ENCODE measurements around the gene ZNF491. TPM values are rescaled to one million over a fixed set of nuclear protein-coding genes. Genes with fewer than 3 reads are reported as not detected.
"Not testable (repeated sequence)": the region's sequence is repeated elsewhere in the genome, so short reads cannot be mapped to it uniquely, and the experiment has no call there.

The ZNF491 gene
- total RNA-seq (under 1 TPM; 0.26 to 0.60 TPM), total RNA-seq (2.0 to 2.9 reads per million in 2 donors)

DNA sequence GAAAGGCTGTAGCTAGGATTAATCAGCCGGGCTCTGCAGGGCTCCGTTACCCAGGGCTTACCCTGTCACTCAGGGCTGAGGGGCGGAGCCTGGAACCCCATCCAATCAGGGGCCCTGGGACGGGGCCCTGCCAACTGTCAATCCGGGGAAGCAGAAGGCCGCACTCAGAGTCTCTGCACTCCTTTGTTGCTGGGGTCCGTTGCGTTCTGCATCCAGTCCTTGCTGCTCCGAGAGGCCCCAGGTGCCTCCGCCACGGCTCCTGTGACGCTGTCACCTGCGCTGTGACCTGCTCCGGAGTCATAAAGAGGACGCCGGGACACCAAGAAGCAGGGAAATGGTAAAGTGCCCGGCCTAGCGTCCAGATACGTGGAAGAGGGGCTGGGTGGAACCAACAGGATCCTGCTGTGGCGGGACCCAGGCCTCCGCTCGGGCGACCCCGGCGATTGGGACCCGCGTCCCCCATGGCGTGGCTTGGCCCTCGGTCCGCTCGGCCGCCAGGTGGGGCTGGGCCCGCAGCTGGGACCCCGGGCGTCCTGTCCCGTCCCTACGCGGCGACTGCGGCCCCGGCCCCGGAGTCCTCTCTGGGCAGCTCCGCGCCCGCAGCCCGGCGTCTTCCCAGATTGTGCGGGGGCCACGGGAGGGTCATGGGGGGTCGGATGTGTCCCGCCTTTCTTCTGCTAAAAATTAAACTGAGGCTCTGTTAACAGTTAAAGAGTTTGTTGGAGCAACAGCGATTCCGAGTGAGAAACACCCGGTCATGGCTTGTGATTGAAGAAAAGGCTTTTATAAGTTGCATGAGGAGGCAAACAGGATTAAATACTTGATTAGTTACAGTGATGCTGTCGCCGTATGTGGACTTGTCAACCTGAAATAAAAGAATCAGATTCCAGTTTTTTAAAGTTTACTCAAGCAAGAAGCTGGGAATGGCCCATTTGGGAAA, at the start of gene ZNF491:
Gene ZNF491 (plus strand): TSS at position 133 of the 940 bp plus-strand sequence. CDS start 7,431 bp downstream, outside the sequence.
- H3K36me3 Mint-ChIP-seq (ENCODE audit: low read depth) = peaks cover 3% of the 10 kb centered on the region

DNA sequence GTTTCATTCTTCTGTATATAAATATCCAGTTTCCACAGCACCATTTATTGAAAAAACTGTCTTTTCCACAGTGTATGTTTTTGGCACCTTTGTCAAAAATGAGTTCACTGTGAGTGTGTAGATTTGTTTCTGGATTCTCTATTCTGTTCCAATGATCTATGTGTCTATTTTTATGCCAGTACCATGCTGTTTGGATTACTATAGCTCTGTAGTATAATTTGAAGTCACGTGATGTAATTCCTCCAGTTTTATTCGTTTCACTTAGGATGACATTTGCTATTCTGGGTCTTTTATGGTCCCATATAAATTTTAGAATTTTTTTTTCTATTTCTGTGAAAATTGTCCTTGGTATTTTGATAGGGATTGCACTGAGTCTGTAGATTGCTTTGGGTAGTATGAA, 48.6 kb upstream of the ZNF491 start:
- no peak overlapping the region for H3K4me3 Mint-ChIP-seq
- H3K9me3 ChIP-seq (ENCODE audit: control insufficient read depth, low read length, poor library complexity, severe bottlenecking) = no peaks in the 10 kb centered on the region
- no peak overlapping the region for H3K27ac Mint-ChIP-seq
- no peaks in the 10 kb centered on the region for H3K36me3 Mint-ChIP-seq (ENCODE audit: low read depth)
- DNase-seq (no peak), ATAC-seq (no peak)
- H3K4me1 Mint-ChIP-seq = no peaks in the 10 kb centered on the region
- H3K27me3 Mint-ChIP-seq = no peaks in the 10 kb centered on the region

More for the DNA sequence above, at the start of gene ZNF491:
- peak; percentile 98 for ATAC-seq
- peak; percentile 60 to 67 (median 61) for DNase-seq
- no peaks in the 10 kb centered on the region for H3K27me3 Mint-ChIP-seq
- peaks cover 15% of the 10 kb centered on the region for H3K4me1 Mint-ChIP-seq
- peak within 1 kb of the TSS; percentile 45 for H3K27ac Mint-ChIP-seq
- H3K9me3 ChIP-seq (ENCODE audit: control insufficient read depth, low read length, poor library complexity, severe bottlenecking) = no peaks in the 10 kb centered on the region
- H3K4me3 Mint-ChIP-seq = peak within 1 kb of the TSS; percentile 90

DNA sequence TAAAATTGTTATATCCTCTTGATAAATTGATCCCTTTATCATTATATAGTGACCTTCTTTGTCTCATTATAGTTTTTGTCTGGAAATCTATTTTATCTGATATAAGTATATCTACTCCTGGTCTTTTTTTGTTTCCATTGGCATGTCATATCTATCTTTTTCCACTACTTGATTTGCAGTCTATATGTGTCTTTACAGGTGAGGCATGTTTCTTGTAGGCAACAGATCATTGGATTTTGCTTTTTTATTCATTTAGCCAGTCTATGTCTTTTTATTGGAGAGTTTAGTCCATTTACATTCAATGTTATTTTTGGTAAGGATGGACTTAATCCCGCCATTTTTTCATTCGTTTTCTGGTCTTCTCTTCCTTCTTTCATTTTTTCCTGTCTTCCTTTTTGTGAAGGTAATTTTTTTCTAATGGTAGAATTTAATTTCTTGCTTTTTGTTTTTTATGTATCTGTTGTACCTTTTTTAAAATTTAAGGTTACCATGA, 46.0 kb upstream of the ZNF491 start:
- Mint-ChIP-seq H3K27ac (no peak overlapping the region), H3K4me1 (no peaks in the 10 kb centered on the region), H3K36me3 (ENCODE audit: low read depth) (no peaks in the 10 kb centered on the region), H3K4me3 (no peak overlapping the region), H3K27me3 (no peaks in the 10 kb centered on the region)
- no peak for ATAC-seq
- no peak for DNase-seq
- no peaks in the 10 kb centered on the region for H3K9me3 ChIP-seq (ENCODE audit: control insufficient read depth, low read length, poor library complexity, severe bottlenecking)

DNA sequence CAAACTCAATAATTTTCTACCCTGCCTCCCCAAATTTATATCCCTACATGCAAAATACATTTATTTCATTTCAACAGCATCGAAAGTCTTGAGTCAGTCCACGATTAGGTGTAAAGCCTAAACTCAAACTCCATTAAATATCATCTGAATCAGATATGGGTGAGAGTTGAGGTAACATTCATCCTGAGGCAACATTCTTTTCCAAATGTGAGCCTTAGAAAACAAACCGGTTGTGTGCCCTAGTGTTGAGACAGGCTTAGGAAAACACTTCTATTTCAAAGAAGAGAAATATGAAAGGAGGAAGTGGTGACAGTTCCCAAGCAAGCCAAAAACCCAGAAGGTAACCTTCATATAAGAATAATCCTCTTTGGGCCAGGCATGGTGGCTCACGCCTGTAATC, 43.7 kb upstream of the ZNF491 start:
- H3K9me3 ChIP-seq (ENCODE audit: control insufficient read depth, low read length, poor library complexity, severe bottlenecking) = no peaks in the 10 kb centered on the region
- Mint-ChIP-seq H3K4me3 (no peak overlapping the region), H3K4me1 (no peaks in the 10 kb centered on the region), H3K27me3 (no peaks in the 10 kb centered on the region), H3K27ac (no peak overlapping the region), H3K36me3 (ENCODE audit: low read depth) (no peaks in the 10 kb centered on the region)
- ATAC-seq (no peak), DNase-seq (no peak)

DNA sequence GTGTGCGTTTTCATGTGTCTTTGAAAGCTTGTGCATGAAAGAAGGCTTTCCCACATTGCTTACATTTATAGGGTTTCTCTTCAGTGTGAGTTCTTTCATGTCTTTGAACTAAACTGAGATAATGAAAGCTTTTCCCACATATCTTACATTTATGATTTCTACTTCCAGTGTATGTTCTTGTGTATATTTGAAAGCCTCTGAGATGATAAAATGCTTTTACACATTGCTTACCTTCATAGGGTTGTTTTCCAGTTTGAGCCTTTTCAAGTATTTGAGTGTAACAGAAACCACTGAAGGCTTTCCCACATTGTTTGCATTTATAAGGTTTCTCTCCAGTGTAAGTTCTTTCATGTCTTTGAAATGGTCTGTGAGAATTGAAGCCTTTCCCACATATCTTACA, 41.4 kb upstream of the ZNF491 start:
- no peak overlapping the region for H3K4me3 Mint-ChIP-seq
- no peaks in the 10 kb centered on the region for H3K27me3 Mint-ChIP-seq
- no peak overlapping the region for H3K27ac Mint-ChIP-seq
- no peaks in the 10 kb centered on the region for H3K4me1 Mint-ChIP-seq
- H3K36me3 Mint-ChIP-seq (ENCODE audit: low read depth) = no peaks in the 10 kb centered on the region
- DNase-seq (no peak), ATAC-seq (no peak)
- no peaks in the 10 kb centered on the region for H3K9me3 ChIP-seq (ENCODE audit: control insufficient read depth, low read length, poor library complexity, severe bottlenecking)

DNA sequence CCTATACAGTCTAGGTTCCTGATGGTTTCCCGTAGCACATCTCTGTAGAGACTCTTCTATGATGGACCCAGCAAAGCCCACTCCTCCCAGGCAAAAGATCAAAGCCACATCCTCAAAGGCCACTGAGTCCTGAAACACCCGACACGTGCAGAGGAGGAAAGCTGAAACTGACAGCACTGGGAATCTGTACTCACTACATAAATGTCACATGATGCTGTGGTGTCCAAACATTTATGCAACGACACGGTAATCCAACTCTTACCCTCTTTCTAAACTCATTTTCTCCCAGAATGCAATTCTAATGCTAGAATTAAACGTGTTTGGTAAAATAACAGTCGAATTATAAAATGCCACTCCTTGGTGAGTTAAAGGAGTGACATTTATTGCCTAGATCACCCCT, 38.5 kb upstream of the ZNF491 start:
- Mint-ChIP-seq H3K4me3 (no peak overlapping the region), H3K36me3 (ENCODE audit: low read depth) (no peaks in the 10 kb centered on the region), H3K27me3 (no peaks in the 10 kb centered on the region), H3K4me1 (no peaks in the 10 kb centered on the region), H3K27ac (no peak overlapping the region)
- H3K9me3 ChIP-seq (ENCODE audit: control insufficient read depth, low read length, poor library complexity, severe bottlenecking) = no peaks in the 10 kb centered on the region
- no peak for DNase-seq
- ATAC-seq = no peak

DNA sequence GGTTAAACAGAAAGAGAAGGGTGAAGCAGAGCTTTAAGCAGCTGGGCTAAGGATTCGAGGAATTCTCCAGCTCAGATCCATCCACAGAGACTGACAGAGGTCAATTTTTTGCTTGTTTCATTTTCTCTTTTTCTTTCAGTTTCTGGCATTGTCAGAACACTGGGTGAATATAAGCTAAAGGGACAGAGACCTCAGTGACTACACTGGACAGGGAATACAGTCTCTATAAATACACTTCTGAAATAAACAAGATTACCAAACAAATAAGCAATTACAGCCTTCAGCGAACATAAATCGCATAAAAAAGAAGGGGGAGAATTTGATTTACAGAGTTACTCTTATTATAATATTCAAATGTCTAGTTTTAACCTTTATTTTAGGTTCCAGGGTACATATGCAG, 35.2 kb upstream of the ZNF491 start:
- no peaks in the 10 kb centered on the region for H3K27me3 Mint-ChIP-seq
- no peak overlapping the region for H3K27ac Mint-ChIP-seq
- H3K4me3 Mint-ChIP-seq = no peak overlapping the region
- H3K9me3 ChIP-seq (ENCODE audit: control insufficient read depth, low read length, poor library complexity, severe bottlenecking) = no peaks in the 10 kb centered on the region
- no peak for ATAC-seq
- peaks cover 10% of the 10 kb centered on the region for H3K4me1 Mint-ChIP-seq
- DNase-seq = no peak
- peaks cover 5% of the 10 kb centered on the region for H3K36me3 Mint-ChIP-seq (ENCODE audit: low read depth)

DNA sequence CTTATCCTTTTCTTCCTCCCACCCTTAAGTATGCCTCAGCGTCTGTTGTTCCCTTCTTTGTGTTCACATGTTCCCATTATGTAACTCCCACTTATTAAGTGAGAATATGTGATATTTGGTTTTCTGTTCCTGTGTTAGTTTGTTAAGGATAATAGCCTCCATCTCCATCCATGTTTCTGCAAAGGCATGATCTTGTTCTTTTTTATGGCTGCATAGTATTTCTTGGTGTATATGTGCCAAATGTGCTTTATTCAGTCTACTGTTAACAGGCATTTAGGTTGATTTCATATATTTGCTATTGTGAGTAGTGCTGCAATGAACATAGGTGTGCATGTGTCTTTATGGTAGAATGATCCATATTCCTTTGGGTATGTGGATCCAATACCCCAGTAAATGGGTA, 34.7 kb upstream of the ZNF491 start:
- Mint-ChIP-seq H3K36me3 (ENCODE audit: low read depth) (peaks cover 5% of the 10 kb centered on the region), H3K27ac (no peak overlapping the region), H3K4me1 (peaks cover 10% of the 10 kb centered on the region), H3K4me3 (no peak overlapping the region), H3K27me3 (no peaks in the 10 kb centered on the region)
- ATAC-seq (no peak), DNase-seq (no peak)
- no peaks in the 10 kb centered on the region for H3K9me3 ChIP-seq (ENCODE audit: control insufficient read depth, low read length, poor library complexity, severe bottlenecking)

DNA sequence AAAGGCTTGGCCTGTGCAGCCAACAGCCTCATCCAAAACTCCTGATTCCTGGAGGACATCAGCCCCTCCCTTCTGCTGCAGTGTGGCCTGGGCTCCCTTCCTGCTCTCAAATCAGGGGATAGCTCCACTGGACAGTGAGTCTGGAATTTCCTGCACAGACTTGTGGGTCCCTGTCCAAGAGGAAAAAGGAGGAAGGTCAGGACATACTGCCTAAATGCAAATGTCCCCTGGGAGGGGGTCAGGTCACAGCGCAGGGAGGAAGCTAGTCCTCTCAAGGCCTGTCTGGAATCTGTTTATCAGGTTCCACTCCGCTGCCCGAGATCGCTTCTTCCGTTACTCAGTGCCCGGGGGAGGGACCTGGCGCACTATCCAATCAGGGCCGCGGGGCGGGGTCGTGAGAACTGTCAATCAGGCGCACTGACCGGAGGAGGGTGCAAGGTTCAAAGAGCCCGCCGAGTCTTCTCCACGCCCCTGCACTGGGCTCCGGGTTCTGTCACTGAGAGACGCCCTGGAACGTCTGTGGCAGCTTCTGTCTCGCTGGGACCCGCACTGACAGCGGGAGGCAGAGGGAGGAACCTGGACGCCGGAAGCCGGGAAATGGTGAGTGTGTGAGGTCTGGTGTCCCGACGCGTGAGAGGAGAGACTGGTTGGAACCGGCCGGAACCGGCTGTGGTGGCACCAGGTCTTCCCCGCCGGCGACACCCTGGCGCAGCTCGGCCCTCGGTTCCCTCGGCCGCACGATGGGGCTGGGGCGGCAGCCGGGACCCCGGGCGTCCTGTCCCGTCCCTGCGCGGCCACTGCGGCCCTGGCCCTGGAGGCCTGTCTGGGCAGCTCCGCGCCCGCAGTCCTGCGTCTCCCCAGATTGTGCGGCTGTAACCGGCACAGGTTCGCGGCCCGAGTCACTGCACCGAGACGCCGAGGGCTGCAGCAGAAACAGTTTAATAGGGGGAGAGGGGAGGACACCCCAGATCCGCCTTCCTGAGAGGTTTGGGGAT, 31.4 kb upstream of the ZNF491 start, which contains the start of gene ZNF441:
Gene ZNF441 (plus strand): TSS at position 404 of the 995 bp plus-strand sequence. CDS start 194 bp downstream, at position 598.
- ATAC-seq (peak; percentile 97), DNase-seq (peak; percentile 67 to 80 (median 69))
- H3K27ac Mint-ChIP-seq = peak within 1 kb of the TSS; percentile 70
- H3K9me3 ChIP-seq (ENCODE audit: control insufficient read depth, low read length, poor library complexity, severe bottlenecking) = peaks cover 4% of the 10 kb centered on the region
- H3K4me3 Mint-ChIP-seq = peak within 1 kb of the TSS; percentile 95
- peaks cover 11% of the 10 kb centered on the region for H3K4me1 Mint-ChIP-seq
- H3K27me3 Mint-ChIP-seq = no peaks in the 10 kb centered on the region
- H3K36me3 Mint-ChIP-seq (ENCODE audit: low read depth) = peaks cover 5% of the 10 kb centered on the region

DNA sequence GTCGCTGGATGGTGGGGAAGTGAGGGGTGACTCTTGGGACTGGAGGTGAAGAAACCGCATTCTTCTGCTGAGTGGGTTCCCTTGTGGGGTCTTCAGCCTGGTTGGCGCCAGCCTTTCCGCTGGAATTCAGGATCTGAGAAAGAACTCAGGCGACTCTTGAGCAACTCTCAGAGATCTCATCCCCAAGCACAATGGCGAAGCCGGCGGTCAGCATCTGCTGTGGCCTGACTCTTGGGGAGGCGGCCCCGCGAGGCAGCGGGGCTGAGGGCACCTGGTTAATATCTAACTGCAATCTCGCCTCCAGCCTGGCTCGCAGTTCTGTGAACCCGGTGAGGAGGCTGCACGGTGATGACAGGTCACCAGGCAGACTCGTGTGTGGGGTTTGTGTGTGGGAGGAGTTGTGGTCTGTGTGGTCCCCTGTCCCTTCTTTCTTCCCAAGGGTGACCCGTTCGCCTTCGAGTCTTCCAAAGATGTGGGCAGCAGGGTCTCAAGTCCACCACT, 30.6 kb upstream of the ZNF491 start:
- DNase-seq = no peak
- peaks cover 4% of the 10 kb centered on the region for H3K9me3 ChIP-seq (ENCODE audit: control insufficient read depth, low read length, poor library complexity, severe bottlenecking)
- Mint-ChIP-seq H3K27ac (peak overlapping the region; percentile 70), H3K4me1 (peaks cover 11% of the 10 kb centered on the region), H3K36me3 (ENCODE audit: low read depth) (peaks cover 5% of the 10 kb centered on the region), H3K4me3 (peak overlapping the region; percentile 95), H3K27me3 (no peaks in the 10 kb centered on the region)
- ATAC-seq = no peak

DNA sequence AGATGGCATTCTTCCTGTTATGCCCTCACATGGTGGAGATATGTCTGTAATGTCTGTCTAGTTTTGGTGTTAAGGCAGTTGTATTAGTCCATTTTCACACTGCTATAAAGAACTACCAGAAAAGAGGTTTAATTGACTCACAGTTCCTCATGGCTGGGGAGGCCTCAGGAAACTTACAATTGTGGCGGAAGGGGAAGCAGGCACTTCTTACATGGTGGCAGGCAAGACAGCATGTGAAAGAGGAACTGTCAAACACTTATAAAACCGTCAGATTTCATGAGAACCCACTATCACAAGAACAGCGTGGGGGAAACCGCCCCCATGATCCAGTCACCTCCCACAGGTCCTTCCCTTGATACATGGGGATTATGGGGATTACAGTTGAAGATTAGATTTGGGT, 28.3 kb upstream of the ZNF491 start:
- Mint-ChIP-seq H3K4me3 (no peak overlapping the region), H3K27ac (no peak overlapping the region), H3K27me3 (no peaks in the 10 kb centered on the region), H3K36me3 (ENCODE audit: low read depth) (peaks cover 4% of the 10 kb centered on the region), H3K4me1 (peaks cover 11% of the 10 kb centered on the region)
- peaks cover 4% of the 10 kb centered on the region for H3K9me3 ChIP-seq (ENCODE audit: control insufficient read depth, low read length, poor library complexity, severe bottlenecking)
- no peak for DNase-seq
- no peak for ATAC-seq

DNA sequence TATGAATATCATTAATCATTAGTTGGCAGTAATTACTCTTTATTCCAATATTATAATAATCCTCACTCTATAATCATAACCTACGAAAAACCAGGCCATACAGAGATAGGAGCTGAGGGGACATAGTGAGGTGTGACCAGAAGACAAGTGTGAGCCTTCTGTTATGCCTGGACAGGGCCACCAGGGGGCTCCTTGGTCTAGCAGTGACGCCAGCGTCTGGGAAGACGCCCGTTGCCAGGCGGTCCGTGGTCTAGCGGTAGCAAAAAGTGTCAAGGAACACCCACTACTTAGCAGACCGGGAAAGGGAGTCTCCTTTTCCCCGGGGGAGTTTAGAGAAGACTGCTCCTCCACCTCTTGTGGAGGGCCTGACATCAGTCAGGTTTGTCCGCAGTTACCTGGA, 26.8 kb upstream of the ZNF491 start:
- not testable (repeated sequence) for H3K27ac Mint-ChIP-seq; H3K36me3 Mint-ChIP-seq (ENCODE audit: low read depth); ATAC-seq; H3K4me3 Mint-ChIP-seq; H3K4me1 Mint-ChIP-seq; H3K27me3 Mint-ChIP-seq; DNase-seq; H3K9me3 ChIP-seq (ENCODE audit: control insufficient read depth, low read length, poor library complexity, severe bottlenecking)

DNA sequence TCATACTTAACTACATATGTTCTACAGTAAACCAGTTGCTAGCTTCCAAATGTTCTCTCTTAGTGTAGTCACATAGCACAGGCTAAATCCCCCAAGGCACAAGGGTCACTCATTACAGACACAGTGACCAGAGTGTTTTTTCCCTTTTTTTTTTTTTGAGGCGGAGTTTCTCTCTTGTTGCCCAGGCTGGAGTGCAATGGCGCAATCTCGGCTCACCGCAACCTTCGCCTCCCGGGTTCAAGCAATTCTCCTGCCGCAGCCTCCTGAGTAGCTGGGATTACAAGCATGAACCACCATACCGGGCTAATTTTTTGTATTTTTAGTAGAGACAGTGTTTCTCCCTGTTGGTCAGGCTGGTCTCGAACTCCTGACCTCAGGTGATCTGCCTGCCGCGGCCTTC, 21.7 kb upstream of the ZNF491 start:
- H3K27ac Mint-ChIP-seq; DNase-seq; H3K4me1 Mint-ChIP-seq; H3K27me3 Mint-ChIP-seq; H3K4me3 Mint-ChIP-seq; ATAC-seq; H3K36me3 Mint-ChIP-seq (ENCODE audit: low read depth): not testable (repeated sequence)
- H3K9me3 ChIP-seq (ENCODE audit: control insufficient read depth, low read length, poor library complexity, severe bottlenecking) = peaks cover 36% of the 10 kb centered on the region

Measured in T-helper 17 cell (primary cell).